GM12864 (cell line): ENCODE data around the gene ISLR2.

ENCODE experiments used
- DNase-seq: peaks from one replicate; pipeline ENCODE4 v3.0.0-alpha.2; 2011; ENCODE audit warnings: low read depth
- H3K4me3 ChIP-seq: 2 replicates; pipeline ENCODE4 v1.5.1; 2011; ENCODE audit warnings: mild to moderate bottlenecking, low read depth, low read length, control low read depth
- TF ChIP-seq, protein P1 (sequence below): IDR thresholded peaks from 2 replicates; pipeline ENCODE4 v1.5.1; 2011; ENCODE audit warnings: low read depth, mild to moderate bottlenecking, moderate library complexity, low read length, control low read depth, inconsistent platforms; ENCODE audit errors: missing control alignments

ISLR2 gene

DNA sequence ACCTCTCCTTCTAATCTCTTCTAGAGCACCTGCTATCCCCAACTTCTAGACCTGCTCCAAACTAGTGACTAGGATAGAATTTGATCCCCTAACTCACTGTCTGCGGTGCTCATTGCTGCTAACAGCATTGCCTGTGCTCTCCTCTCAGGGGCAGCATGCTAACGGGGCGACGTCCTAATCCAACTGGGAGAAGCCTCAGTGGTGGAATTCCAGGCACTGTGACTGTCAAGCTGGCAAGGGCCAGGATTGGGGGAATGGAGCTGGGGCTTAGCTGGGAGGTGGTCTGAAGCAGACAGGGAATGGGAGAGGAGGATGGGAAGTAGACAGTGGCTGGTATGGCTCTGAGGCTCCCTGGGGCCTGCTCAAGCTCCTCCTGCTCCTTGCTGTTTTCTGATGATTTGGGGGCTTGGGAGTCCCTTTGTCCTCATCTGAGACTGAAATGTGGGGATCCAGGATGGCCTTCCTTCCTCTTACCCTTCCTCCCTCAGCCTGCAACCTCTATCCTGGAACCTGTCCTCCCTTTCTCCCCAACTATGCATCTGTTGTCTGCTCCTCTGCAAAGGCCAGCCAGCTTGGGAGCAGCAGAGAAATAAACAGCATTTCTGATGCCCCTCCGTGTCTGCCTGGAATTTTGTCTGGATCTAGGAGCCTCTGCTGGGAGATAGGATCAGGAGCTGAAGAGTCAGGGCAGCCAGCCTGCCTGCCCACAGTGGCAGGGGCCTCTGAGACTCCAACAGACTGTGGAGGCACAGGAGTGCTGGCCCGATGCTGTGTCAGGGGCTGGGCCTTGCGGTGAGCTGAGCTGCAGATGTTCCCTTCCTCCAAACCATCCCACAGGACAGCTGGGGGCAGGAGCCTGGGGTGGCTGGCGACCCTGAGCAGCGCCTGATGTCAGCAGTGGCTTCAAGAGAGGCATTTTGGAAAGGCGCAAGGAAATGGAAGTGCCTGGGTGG is 46.2 kb downstream of the ISLR2 start:
- H3K4me3 ChIP-seq: no peak overlapping the region
- no peak for DNase-seq
- TF ChIP-seq, protein P1, sequence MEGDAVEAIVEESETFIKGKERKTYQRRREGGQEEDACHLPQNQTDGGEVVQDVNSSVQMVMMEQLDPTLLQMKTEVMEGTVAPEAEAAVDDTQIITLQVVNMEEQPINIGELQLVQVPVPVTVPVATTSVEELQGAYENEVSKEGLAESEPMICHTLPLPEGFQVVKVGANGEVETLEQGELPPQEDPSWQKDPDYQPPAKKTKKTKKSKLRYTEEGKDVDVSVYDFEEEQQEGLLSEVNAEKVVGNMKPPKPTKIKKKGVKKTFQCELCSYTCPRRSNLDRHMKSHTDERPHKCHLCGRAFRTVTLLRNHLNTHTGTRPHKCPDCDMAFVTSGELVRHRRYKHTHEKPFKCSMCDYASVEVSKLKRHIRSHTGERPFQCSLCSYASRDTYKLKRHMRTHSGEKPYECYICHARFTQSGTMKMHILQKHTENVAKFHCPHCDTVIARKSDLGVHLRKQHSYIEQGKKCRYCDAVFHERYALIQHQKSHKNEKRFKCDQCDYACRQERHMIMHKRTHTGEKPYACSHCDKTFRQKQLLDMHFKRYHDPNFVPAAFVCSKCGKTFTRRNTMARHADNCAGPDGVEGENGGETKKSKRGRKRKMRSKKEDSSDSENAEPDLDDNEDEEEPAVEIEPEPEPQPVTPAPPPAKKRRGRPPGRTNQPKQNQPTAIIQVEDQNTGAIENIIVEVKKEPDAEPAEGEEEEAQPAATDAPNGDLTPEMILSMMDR: no peak

DNA sequence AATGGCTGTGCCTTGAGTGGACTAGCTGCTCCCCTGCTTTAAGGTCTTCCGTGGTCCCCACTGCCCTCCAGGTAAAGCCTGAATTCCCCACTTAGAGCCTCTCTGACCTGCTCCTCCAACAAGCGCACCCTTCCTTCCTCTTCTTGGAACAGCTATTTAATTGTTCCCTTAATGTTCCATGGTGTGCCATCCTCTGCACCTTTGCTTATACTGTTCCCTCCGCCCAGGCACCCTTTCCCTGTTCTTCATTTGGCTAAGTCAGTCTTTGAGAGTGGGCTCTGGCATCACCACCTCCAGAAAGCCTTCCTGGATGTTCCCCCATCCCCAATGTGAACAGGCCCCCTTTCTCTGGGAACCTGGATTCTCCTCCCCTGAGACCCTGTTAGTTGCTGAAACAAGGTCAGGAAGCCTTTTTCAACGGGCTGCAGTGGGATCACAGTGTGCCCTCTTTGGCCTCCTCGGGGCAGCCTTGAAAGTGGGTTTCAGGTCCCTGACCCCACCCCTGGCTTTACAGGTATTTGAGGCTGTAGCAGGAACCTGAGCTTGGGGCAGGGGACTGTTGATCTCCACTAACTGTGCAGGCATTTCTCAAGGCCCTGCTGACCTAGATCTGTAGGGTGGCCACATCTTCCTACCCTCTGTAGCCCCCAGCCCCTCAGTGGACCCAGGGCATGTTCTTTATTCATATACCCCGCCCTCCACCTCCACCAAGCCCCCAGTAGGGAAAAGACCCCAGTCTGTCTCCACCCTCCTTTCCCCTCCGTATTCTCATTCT is 48.1 kb downstream of the ISLR2 start:
- TF ChIP-seq, protein P1: no peak
- no peak for DNase-seq
- no peak overlapping the region for H3K4me3 ChIP-seq

DNA sequence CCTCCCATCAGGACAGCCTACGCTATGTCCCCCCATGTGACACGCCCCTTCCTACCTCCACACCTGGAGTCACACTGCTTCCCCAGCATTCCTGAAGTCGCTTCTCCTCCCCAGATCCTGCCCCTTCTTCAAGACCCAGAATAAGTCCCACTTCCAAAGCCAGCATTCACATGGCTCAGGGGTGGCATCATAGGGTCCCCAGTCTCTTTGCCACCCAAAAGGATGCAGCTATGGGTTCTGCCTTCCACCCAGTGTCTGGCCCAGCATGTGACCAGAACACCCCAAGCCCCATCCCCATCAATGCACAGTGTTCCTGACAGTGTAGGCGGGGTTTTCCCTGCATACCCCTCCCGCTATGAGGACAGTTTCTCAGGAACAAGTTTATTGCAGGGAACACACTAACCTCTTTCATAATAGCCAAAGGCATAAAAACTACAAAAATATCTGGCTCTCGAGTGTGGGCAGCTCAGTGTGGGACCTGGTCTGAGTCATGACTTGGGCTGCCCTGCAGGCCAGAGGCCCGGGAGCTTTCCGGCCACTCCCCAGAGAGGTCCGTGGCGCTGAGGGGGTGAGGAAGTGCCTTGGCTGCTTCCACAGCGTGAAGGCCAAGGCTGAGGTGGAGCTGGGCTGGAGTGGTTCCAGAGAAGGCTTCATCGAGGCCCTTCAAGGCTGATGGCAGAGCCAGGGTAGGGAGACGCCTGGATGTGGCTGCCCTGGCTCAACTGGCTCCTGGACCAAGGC is 48.9 kb downstream of the ISLR2 start:
- TF ChIP-seq, protein P1: no peak
- H3K4me3 ChIP-seq: no peak overlapping the region
- no peak for DNase-seq

DNA sequence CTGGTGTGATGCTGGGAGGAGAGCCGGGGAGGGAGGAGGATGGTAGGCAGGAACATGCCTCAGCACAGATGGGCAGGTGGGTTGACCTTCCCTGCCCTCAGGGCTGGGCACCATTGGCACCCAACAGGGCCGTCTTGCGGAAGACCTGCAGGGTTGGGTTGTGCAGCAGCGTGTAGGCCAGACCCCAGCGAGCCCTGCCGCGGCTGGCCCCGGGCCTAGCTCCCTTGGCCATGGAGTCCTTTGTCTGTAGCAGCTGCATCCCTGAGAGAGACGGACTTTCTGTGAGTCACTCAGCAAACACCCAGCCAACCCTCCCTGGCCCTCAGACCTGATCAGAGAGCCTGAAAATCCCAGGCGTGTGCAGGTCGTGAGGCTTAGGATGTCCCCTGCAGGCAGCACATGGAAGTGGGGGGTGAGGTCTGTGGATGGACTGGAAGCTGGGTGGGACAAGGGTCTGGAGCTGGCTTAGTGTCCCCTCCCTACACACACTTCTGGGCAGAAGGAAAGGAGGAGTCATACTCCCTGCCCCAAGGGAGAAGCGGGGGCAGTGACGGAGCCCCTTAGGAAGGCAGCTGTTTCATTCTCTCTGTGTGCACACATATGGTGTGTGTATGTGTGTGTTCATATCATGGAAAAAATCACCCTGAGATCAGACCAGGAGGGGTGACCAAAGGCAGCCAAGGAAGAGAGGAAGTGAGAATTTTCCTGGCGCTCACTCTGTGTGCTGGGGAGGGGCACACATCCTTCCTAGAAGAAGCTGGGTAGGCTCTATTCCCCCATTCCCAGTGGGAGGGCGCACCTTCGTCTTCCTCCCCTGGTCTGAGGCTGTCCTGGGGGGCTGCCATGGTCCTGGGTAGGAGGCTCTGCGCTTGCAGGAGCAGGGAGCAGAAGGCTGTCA is 49.8 kb downstream of the ISLR2 start:
- TF ChIP-seq, protein P1: no peak
- H3K4me3 ChIP-seq: no peak overlapping the region
- DNase-seq: no peak

DNA sequence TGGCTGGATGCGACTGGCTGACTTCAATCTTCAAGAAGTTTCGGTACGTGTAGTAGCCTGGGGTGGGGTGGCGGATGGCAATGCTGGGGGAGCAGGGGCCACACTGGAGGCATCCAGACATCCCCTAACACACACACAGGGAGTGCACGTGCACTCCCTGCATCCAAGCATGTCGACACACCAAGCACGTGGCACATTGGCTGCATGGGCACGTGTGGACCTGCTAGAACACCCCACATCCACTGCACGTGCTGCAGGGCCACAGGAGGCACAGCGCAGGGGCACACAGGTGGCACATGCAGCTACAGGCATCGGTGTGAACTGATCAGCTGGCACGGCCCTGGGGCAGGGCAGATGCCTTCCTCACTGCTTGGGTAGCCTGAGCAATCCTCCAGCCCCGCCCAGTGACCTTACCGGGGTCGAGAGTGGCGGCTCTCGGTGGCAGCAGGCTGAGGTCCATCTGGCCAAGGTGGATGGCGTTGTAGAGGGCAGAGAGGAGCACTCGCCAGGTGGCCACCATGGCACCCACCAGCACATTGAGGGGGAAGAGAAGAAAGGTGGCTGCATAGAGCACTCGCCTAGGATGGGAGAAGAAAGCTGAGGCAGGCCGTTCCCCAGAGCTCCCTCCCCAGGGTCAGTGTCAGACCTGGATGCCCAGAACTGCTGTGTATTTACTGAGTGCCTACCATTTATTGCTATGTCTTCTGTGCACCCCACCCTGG is 50.7 kb downstream of the ISLR2 start:
- no peak for DNase-seq
- H3K4me3 ChIP-seq: no peak overlapping the region
- TF ChIP-seq, protein P1: no peak

DNA sequence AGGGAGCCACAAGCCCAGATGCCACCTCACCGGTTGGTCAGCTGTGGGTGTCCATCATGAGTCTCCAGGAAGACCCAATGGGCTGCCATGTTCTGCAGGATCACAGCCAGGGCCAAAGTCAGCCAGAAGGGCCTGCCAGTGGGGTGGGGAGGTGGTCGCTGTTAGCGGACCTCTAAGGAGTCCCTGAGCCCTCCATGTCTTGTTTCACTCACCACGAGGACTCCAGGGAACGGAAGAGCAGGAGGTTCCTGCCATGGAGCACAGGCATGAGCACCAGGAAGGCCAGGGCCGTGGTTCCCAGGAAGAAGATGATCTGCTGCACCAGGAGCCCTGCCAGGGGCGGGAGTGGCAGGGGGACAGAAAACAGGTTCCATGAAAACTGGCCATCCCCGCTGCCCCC is 51.7 kb downstream of the ISLR2 start:
- TF ChIP-seq, protein P1: no peak
- H3K4me3 ChIP-seq: no peak overlapping the region
- no peak for DNase-seq
